Measurements from ENCODE around the gene MRPS15. TPM values are rescaled to one million over a fixed set of nuclear protein-coding genes. Genes with fewer than 3 reads are reported as not detected.

The MRPS15 gene
- total RNA-seq, 1 experiment from 2014 or later = 200 TPM

DNA sequence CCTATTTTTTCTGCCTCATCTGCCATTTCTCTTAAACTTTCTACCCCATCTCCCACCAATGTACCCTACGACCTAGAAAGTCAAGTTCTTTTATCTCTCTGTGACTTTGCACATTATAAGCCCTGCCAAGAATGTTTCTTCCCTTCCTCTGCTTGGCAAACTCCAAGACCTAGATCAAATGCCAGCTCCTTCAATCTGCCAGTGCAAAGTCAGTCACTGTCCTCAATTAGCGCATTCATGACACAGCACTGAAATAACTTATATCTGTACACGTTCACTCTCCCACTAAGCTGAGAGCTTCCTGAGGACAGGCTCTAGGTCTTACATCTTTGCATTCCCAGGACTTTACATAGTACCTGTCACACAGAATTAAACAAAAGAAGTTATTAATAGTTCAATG, 45.0 kb downstream of the MRPS15 start:
- ChIA-PET POLR2A (ENCODE audit: unreplicated experiment) (no interaction called here), CTCF (interaction anchor here (0.6 to 1.5 kb wide), 3 partner anchors 10 to 229 kb away, joined by 4 to 9 read pairs (median 4); no protein-coding TSS in a partner anchor)
- no peak overlapping the region for H2AFZ ChIP-seq

DNA sequence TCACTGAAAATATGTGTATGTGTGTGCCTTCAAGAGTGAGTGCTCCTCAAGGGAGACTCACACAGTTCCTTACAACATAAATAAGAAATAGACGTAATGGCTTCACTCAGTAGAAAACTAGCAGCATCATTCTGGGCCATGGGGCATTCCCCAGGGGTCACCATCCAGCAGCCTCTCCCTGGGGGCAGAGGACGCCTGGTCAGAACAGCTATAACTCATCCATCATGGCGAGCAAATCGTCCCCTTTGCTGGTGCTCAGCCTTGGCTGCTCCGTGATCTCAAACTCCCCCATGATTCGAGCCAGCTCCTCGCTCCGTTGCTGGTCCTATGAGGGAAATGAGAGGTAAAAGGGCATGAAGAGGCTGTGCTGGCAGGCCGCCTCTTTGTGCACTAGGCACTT, 46.3 kb downstream of the MRPS15 start:
- CTCF ChIA-PET = interaction anchor here (0.5 to 0.7 kb wide), 3 partner anchors 24 to 275 kb away, joined by 5 to 11 read pairs (median 6); no protein-coding TSS in a partner anchor
- TF ChIP-seq EZH2 (IDR thresholded peaks at IDR 0.05; ENCODE audit: low read depth) = no peak
- TF ChIP-seq, protein P1, sequence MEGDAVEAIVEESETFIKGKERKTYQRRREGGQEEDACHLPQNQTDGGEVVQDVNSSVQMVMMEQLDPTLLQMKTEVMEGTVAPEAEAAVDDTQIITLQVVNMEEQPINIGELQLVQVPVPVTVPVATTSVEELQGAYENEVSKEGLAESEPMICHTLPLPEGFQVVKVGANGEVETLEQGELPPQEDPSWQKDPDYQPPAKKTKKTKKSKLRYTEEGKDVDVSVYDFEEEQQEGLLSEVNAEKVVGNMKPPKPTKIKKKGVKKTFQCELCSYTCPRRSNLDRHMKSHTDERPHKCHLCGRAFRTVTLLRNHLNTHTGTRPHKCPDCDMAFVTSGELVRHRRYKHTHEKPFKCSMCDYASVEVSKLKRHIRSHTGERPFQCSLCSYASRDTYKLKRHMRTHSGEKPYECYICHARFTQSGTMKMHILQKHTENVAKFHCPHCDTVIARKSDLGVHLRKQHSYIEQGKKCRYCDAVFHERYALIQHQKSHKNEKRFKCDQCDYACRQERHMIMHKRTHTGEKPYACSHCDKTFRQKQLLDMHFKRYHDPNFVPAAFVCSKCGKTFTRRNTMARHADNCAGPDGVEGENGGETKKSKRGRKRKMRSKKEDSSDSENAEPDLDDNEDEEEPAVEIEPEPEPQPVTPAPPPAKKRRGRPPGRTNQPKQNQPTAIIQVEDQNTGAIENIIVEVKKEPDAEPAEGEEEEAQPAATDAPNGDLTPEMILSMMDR (conservative IDR thresholded peaks at IDR 0.05) = no peak

More for the DNA sequence above, 45.0 kb downstream of the MRPS15 start:
- Histone ChIP-seq H3K4me3 (no peak overlapping the region), H3K9me3 (ENCODE audit: insufficient read depth, low read depth) (no peaks in the 10 kb centered on the region), H4K20me1 (ENCODE audit: insufficient read depth) (no peaks in the 10 kb centered on the region), H3K27ac (no peak overlapping the region), H3K27me3 (ENCODE audit: insufficient read depth, low read depth) (no peaks in the 10 kb centered on the region), H3K36me3 (ENCODE audit: low read depth) (no peaks in the 10 kb centered on the region), H3K4me1 (replicated peaks; ENCODE audit: insufficient read depth) (peaks cover 18% of the 10 kb centered on the region), H3F3A (ENCODE audit: insufficient read depth, low read depth) (peaks cover 15% of the 10 kb centered on the region), H3K4me2 (no peak overlapping the region), H3K79me2 (ENCODE audit: low read depth) (no peaks in the 10 kb centered on the region), H3K9me2 (ENCODE audit: insufficient read depth) (no peaks in the 10 kb centered on the region)
- no TSS peak for BruUV-seq (replicated peaks)
- intact Hi-C loops (cut with micrococcal nuclease; ENCODE audit: unreplicated experiment) = no loop called here
- DNase-seq = no peak
- TF ChIP-seq EZH2 (IDR thresholded peaks at IDR 0.05; ENCODE audit: low read depth) = no peak
- TF ChIP-seq, protein P1 (conservative IDR thresholded peaks at IDR 0.05) = no peak

DNA sequence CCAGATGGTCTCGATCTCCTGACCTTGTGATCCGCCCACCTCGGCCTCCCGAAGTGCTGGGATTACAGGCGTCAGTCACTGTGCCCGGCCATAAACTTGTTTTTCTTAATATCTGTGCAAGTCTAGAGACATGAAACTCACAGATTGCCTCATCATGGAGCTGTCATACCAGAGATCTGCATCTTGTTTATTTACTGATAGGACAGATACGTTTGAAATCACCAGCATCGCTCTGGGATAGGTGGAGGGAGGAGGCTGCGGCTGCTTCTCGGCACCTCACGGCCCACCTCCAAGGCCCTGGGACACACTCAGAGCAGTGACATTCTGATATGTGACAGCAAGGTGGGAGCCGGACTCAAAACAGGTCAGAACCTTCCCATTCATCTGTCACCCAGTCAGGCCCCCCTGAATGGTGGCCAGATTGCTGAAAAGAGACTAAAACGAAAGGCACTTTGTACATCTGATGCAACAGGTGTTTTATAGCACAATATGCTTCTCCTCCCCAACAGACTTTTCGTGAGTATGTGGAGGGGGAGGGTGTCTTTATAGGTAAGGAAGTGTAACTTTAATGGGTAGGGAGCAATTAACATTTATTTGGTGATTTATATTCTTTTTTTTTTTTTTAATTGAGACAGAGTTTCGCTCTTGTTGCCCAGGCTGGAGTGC, 48.4 kb downstream of the MRPS15 start:
- Histone ChIP-seq H4K20me1 (ENCODE audit: insufficient read depth) (no peaks in the 10 kb centered on the region), H3K4me1 (replicated peaks; ENCODE audit: insufficient read depth) (peaks cover 21% of the 10 kb centered on the region), H3K36me3 (ENCODE audit: low read depth) (no peaks in the 10 kb centered on the region), H2AFZ (no peak overlapping the region), H3K9me3 (ENCODE audit: insufficient read depth, low read depth) (no peaks in the 10 kb centered on the region), H3K27ac (no peak overlapping the region), H3K4me2 (no peak overlapping the region), H3K79me2 (ENCODE audit: low read depth) (no peaks in the 10 kb centered on the region), H3K4me3 (no peak overlapping the region), H3K9me2 (ENCODE audit: insufficient read depth) (no peaks in the 10 kb centered on the region), H3F3A (ENCODE audit: insufficient read depth, low read depth) (peaks cover 9% of the 10 kb centered on the region; the same call in 1 of the 2 replicates), H3K27me3 (ENCODE audit: insufficient read depth, low read depth) (no peaks in the 10 kb centered on the region)
- ChIA-PET CTCF (interaction anchor here (1.6 kb wide), 1 partner anchor 73 kb away, joined by 5 read pairs; no protein-coding TSS in a partner anchor), POLR2A (ENCODE audit: unreplicated experiment) (no interaction called here)
- no peak for DNase-seq
- TF ChIP-seq, protein P1 (conservative IDR thresholded peaks at IDR 0.05) = no peak
- no peak for TF ChIP-seq EZH2 (IDR thresholded peaks at IDR 0.05; ENCODE audit: low read depth)
- BruUV-seq (replicated peaks) = no TSS peak
- intact Hi-C loops (cut with micrococcal nuclease; ENCODE audit: unreplicated experiment) = no loop called here

More for the DNA sequence above, 46.3 kb downstream of the MRPS15 start:
- no peak for DNase-seq
- POLR2A ChIA-PET (ENCODE audit: unreplicated experiment) = no interaction called here
- Histone ChIP-seq H3K4me3 (no peak overlapping the region), H3K4me2 (no peak overlapping the region), H3K9me2 (ENCODE audit: insufficient read depth) (no peaks in the 10 kb centered on the region), H3K36me3 (ENCODE audit: low read depth) (no peaks in the 10 kb centered on the region), H3K9me3 (ENCODE audit: insufficient read depth, low read depth) (no peaks in the 10 kb centered on the region), H3F3A (ENCODE audit: insufficient read depth, low read depth) (peaks cover 15% of the 10 kb centered on the region), H3K4me1 (replicated peaks; ENCODE audit: insufficient read depth) (peaks cover 18% of the 10 kb centered on the region), H3K27me3 (ENCODE audit: insufficient read depth, low read depth) (no peaks in the 10 kb centered on the region), H3K27ac (no peak overlapping the region), H4K20me1 (ENCODE audit: insufficient read depth) (no peaks in the 10 kb centered on the region), H3K79me2 (ENCODE audit: low read depth) (no peaks in the 10 kb centered on the region), H2AFZ (no peak overlapping the region)
- no TSS peak for BruUV-seq (replicated peaks)
- intact Hi-C loops (cut with micrococcal nuclease; ENCODE audit: unreplicated experiment) = no loop called here

All from PC-9 (cell line).